Activated CD4-positive, alpha-beta T cell treated with anti-CD3 and anti-CD28 coated beads, Interleukin-2, Interleukin-4, amounts not matched to agents 100 ng/mL and 50 ng/mL, durations not matched to agents 16 hours and 8 hours (primary cell): ENCODE results near the gene TBCD.

Experiments
- DNase-seq: peaks from one replicate; pipeline ENCODE4 v3.0.0-alpha.2; 2020; ENCODE audit warnings: low spot score

TBCD gene

DNA sequence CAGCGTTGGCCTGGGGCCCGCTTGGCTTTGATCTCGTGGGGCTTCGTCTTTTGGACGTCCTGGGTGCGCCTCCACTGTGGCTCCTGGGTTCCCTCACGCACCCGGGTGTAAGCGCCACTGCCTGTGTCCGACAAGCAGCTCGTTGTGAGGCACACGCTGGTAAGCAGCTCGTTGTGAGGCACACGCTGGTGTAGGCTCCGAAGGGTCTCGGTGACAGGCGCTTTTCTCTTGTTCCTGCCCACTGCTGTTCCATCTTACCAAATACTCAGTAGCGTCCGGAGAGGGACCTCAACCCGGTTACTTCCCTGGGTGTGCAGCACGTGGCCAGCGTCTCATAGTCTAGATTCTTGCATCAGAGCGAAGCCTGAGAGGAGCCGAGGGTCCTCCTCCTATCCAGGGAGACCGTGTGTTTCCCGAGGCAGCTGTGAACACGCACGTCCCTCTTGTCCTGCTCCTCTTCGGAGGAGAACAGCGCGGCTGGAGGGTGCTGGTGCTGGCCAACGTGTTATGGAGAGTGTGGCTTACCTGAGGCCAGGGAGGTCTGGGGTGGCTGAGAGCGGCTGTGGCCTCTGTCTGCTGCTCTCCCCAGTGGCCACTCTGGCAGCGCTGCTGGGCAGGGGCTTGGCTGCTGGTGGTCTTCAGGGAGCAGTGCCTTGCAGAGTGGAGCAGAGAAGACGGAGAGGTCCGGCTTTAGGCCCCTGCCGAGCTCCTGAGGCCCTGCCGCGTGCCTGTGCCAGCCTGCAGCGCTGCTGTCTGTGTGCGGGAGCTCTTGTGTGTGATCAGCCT is 120.1 kb downstream of the TBCD start:
- no peak for DNase-seq

DNA sequence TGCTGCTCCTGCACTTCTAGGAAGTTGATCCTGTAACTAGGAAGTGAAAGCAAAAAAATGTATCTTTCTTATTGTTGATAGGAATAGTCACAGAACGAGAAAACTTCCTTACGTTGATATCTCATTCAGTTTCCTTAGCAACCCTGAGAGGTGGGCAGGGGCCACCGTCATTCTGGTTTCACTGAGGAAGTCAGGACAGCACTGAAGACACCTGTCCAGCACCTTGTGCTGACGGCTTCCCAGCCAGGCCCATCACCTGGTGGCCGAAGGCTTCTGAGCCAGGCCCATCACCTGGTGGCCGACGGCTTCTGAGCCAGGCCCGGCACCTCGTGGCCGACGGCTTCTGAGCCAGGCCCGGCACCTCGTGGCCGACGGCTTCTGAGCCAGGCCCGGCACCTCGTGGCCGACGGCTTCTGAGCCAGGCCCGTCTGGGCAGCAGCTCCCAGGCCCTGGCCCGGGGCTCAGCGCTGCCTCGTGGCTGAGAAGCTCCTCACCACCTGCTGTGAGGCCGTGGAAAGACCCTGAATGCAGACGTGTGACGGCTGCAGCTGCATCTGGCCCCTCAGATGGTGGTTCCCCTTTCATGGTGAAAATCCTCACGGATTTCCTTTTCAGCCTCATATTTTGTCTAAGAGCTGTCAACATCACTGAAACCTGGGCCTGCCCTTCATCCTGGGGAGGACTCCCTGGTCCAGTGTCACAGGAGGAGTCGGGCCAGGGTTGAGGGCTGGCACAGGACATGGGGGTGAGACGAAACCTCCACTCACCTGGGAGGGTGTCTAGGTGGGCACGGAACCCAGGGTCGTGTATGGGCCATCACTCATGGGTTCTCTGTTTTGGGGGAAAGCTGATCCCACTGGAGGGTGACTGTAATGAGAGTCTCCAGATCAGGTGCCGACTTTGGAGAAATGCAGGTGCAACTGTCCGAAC is 121.0 kb downstream of the TBCD start:
- DNase-seq = no peak

DNA sequence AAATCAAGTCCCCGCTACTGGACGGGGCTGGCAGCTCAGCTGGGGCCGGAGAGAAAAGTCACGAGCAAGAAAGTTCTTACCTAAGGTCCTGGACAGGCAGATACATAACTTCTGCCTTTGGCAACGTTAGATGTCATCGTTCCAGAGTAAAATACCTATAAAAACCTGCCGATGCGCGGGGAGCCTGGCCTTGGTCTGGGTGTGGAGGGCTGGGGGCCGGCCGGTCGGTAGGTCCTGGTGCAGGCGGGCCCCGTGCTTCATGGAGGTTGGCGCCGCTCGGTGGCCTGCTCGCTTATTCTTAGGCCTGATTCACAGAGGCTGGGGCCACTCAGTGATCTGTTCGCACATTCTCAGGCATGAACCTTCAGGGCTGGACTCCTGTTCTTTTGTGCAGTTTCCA is 121.7 kb downstream of the TBCD start:
- no peak for DNase-seq

- DNase-seq = no peak
Measured at GRCh38 chr17:82874011-82874835, 122.4 kb downstream of the TBCD start.

DNA sequence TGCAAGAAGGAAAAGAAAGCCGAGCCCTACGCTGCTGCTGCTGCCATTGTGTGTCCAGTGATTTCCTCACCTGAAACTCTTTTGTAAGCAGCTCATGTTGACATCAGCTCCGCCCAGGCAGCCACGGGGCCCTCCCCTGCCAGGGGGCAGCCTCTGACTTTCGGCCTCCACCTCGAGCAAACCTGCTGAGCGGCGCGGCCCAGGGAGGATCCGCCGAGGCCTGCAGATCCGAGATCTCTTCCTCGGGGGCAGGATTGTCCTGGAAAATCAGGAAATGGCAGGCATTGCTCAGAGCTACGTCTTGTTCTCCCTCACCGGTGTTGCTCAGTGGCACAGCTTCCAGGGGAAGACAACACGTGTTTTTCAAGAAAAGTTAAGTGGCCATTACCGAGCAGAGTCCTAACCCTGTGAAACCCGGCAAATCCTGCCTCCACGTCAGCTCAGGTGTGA is 123.6 kb downstream of the TBCD start:
- DNase-seq = no peak

- DNase-seq = no peak
Measured at GRCh38 chr17:82876149-82876548, 124.3 kb downstream of the TBCD start.

DNA sequence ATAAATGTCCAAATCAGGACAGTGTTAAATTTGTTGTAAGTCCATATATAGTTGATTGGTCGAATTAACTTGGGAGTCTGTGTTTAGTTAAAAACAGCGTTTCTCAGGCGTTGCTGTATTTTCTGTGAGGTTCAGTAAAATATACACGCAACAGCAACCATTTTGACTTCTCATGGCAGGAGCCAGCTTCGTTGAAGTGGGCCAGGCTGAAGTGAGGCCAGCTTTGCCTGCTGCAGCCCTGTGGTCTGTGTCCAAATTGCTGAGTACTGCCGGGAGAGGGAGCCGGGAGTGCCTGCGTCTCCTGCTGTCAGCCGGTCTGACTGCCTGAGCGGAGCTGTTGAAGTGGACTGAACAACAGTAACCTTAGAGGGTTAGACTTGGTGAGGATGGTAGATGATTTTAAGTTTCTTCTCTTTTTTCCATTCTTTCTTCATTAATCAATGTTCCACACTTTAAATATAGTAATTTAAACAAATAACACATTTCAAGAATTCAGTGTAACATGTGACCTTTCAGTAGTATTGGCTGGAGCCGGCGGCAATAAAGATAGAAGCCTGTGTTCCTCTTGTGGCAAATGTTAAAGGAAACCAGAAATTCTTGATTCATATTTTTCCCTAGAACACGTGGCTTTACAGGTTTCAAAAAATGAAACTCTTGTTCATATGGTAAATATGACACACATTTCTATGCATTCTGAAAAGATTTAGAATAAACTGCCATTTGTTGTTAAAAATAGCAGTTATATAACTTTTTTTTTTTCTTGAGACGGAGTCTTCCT is 124.9 kb downstream of the TBCD start:
- DNase-seq = peak; percentile 34

DNA sequence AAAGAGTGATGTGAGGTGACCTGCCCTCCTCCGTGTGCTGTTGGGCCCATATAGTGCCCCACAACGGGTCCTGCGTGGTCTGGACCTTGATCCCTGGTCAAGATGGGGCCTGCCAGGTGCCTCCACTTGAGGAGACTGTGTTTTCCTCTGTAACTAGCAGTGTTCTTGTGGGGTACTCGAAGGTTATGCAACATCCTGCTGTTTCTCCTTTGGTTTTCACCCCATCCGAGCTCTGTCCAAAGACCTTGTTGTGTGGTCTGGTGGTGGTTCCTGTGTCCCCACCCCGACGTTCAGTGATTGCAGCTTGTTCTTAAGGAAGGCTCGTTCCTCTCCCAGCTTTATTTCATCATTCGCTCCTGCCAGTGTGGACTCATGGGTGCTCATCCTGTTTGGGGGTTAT is 126.7 kb downstream of the TBCD start:
- DNase-seq = no peak

DNA sequence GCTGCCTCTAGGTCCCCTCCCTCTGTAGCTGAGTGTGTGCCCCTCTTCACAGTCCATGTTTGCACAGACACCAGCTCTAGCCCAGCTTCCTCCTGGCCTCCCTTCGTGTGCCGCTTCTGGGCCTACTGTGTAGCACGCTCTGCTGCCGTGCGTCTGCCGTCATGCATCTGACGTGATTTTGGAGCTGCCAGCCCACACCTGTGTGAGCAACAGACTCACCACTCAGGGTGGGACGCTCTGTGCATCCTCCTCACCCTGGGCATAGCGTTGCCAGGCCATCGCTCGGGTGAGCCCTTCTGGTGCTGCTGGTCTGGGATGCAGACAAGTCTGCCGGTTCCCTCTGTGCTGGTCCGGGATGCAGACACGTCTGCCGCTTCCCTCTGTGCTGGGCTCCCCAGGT is 127.4 kb downstream of the TBCD start:
- DNase-seq = no peak

- no peak for DNase-seq
Measured at GRCh38 chr17:82880620-82881323, 128.9 kb downstream of the TBCD start.

GRCh38 chr17:82881324-82881823 is 129.5 kb downstream of the TBCD start:
- no peak for DNase-seq

DNA sequence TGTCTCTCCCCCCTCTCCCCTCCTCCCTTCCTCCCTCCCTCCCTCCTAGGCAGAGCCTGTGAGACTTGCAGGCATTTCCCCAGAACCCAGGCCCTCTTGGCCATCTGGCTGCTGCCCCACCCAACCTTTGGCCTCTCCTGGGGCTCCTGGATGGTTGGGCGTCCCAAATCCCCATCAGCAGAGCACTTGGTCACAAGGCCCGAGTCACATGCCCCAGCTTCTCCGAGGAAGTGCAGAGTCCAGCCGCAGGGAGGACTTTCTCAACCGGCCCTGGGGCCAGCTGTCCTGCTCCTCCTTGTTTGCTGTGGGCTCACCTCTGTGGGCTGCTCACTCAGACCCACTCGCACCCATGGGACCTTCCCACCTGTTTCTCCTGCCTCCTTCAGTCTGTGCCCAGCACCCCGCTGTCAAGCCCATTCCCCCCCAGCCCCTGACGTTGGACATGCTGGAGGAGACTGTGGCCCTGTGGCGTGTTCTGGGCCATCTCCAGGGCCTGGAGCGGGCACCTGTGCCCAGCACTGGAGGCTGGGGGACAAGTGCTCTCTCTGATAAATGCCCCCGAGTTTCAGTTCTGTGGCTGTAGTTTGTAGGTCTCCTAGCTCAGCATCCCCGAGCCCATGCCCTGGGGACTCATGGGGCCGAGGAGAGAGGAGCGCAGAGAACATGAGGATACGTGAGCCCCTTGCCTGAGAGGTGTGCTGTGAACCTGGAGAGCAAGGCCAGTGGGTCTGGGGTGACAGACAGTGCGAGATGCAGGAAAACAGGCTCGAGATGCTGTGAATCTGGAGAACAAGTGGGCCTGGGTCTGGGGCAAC is 130.2 kb downstream of the TBCD start:
- no peak for DNase-seq

- DNase-seq = peak; percentile 81
Measured at GRCh38 chr17:82882715-82883418, 131.0 kb downstream of the TBCD start.

- no peak for DNase-seq
Measured at GRCh38 chr17:82883419-82884031, 131.7 kb downstream of the TBCD start.

GRCh38 chr17:82884341-82884969 is 132.6 kb downstream of the TBCD start:
- DNase-seq = no peak

- DNase-seq = peak; percentile 40
Measured at GRCh38 chr17:82884970-82885353, 133.1 kb downstream of the TBCD start.

- DNase-seq = no peak
Measured at GRCh38 chr17:82887255-82888164, 135.6 kb downstream of the TBCD start.
